ENCODE measurements around the gene ADAMTS6. TPM values are rescaled to one million over a fixed set of nuclear protein-coding genes. Genes with fewer than 3 reads are reported as not detected.

The ADAMTS6 gene
- total RNA-seq, 1 donor from 2014 or later: 17.0 TPM

DNA sequence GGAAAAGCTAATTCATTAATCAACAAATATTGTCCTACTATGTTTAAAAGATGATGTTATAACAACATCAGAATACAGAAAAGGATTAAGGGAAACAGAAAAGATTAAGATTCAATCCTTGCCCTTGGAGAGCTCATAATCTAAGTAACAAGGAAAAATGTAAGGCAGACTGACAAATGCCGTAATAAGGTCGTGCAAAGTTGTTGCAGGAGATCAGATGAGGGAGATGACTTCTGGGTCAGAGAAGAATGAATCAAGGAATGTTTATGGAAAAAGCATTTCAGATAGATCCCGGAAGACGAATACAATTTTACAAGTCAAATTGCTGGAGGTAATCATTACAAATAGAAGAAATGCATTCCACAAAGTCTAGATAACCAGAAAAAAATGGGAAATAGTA is 6.4 kb downstream of the ADAMTS6 start:
- no peak for DNase-seq (ENCODE audit: low read depth)

DNA sequence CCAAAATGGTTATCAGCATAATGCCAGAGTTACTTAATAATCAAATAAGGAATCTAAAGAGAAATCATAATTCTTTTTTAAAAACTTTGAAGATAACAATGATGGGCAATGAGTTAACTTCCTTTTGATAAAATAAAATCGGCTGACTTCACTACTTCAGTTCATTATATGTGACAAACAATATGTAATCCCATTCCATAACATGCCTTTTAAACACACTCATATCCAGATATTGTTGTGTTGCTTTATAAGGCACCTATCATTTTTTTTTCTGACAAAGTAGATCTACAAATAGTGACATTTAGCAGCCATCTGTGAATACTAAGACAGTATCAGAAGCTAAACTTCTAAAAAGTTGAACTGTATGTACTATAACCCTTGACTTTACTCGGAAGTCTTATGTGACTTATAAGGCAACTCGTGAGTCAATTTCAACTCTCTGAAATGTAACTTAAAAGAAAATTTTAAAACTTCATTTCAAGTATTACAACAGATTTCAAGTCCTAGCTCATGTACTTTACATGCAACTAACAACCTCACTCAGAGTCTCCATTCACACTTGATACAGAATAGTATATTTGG is 7.5 kb downstream of the ADAMTS6 start:
- no peak for DNase-seq (ENCODE audit: low read depth)

DNA sequence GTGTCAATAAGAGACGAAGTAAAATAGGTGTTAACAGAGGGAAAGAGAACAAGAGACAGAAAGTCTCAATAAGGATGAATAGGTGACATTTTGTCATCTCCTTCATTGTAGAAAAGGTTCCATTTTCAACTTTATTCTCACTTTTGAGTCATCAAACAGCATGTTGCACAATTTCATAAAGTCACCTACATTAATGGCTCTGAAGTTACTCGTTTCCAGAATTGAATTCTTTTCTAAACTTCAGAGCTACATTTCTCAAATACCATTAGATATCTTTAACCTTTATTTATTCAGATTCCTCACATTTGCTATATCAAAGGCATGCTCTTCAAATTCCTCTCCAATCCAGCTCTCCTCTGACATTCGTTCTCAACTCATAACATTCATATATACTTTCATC is 13.1 kb downstream of the ADAMTS6 start:
- DNase-seq (ENCODE audit: low read depth): no peak

DNA sequence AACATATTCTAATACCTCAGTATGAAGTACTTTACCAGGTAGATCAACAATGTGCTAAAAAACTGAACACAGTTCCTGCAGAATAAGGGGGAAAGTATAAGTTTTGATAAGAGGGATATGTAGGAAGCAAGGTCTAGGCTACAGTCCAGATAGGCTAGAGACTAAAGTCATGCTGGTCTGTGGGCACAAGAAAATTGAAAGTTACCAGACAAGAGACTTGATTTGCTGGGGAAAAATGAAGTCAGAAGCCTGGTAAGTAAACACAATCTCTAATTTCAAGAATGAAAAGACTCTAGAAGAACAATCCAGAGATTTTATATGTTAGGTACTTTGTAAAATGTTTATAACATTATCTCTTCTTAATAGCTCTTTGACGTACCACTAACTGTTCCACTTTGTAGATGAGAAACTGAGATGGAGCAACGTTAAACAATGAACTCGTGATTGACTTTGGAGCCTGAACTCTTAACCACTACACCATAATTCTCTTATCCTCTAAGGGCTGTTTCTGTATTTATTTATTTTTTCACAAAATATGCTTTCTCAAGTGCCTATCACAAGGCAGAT is 19.5 kb downstream of the ADAMTS6 start:
- no peak for DNase-seq (ENCODE audit: low read depth)

DNA sequence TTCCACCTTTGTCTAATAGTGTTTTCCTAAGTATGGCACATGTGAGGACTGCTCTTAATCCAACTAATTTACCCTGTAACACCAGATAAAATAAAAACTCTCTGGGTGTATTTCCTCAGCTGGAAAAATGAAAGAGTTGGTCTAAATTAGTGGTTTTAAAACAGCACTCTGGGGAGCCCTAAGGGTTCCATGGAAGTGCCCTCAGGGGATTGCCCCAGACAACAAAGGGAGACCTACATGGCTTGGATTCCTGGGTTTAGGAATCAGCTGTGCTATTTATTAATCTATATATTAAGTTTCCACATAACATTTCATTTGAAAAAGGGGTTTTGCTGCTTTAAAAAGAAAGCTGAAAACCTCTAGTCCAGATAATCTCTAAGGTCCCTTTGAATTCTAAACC is 20.2 kb downstream of the ADAMTS6 start:
- no peak for DNase-seq (ENCODE audit: low read depth)

DNA sequence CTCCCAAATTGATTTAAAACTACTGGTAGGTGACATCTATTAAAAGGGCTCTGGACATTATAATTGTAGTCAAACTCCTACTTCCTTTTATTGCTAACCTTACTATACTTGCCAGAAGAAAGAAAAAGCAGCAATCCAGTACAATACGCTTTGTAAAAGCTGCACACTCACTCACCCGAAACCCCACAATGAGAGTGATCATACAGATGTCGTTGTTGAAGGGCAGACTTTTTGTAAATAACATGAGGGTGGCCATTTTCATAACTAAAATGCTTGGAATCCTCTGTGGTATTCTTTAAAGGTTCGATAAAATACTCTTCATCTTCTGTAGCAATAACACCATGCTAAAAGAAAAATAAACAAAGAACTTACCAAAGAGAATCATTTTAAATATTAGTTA is 21.7 kb downstream of the ADAMTS6 start:
- no peak for DNase-seq (ENCODE audit: low read depth)

DNA sequence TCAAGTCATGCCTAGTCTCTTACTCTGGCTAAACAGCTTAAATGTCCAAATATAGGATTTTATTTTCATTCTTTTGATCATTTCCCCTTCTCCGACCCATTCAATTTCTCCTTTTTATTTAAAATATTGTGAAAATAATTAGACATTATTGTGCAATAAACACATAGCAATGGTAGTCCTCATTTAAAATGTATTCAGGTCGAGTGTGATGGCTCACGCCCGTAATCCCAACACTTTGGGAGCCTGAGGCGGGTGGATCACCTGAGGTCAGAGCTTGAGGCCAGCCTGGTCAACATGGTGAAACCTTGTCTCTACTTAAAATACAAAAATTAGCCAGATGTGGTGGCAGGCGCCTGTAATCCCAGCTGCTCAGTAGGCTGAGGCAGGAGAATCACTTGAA is 26.7 kb downstream of the ADAMTS6 start:
- DNase-seq (ENCODE audit: low read depth): no peak

DNA sequence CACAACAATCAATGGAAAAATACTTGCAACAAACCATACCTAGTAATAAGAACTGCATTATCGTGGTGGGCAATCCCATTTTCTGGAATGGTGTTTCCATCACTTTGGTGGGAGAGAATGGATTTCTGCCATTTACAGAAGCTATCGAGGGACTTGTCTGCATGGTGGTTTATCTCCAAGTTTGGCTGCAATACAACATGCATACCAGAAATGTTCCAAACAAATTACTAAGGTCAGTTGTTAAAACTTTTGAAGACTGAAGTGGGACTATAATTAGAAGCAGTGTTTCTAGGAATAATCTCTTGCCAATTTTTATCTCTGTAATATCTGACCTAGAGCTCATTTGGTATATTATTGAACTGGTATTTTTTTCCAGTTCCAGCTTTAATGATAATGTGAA is 30.3 kb downstream of the ADAMTS6 start:
- DNase-seq (ENCODE audit: low read depth): peak; percentile 55

DNA sequence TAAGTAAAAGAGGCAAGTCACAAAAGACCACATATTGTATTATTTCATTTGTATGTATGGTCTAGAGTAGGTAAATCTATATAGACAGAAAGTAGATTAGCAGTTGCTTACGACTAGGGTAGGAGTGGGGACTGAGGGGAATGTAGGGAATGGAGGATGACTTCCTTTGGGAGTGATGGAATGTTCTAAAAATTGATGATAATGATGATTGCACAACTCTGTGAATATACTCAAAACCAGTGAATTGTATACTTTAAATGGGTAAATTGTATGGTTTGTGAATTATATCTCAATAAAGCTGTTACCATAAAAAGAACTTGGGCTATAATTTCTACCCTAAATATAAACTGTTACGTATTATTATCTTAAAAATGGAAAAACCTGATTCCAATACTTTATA is 35.0 kb downstream of the ADAMTS6 start:
- DNase-seq (ENCODE audit: low read depth): no peak

DNA sequence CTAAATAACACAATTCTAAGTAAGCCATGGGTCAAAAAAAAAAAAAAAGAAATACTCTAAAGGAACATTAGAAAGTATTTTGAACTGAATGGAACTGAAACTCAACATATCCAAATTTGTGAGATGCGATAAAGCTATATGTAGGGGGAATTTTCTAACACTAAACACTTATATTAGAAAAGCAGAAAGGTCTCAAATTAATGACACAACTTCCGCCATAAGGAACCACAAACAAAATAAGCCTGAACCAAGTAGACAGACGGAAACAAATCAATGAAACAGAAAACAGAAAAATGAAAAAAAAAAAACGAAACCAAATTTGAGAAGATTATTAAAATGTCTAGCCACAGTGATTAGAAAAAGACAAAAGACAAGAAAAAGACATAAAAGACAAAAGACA is 39.9 kb downstream of the ADAMTS6 start:
- no peak for DNase-seq (ENCODE audit: low read depth)

DNA sequence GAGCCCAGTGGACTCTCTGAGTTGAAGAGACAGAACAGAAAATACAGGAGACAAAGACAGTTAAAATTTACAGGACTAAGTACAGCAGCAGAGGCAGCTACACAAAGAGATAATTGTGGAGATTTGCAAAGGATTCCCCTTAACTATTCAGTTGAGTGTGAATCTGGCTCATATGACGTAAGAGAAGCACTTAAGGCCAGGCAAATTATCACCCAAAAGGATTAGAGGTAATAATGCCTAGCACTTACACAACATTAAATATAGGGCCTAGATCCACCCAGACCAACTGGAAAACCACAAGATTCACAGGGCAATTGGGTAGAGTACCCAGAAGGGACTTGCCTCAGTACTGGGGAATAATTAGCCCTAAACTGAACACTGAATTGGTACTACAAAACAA is 41.3 kb downstream of the ADAMTS6 start:
- DNase-seq (ENCODE audit: low read depth): peak; percentile 13

DNA sequence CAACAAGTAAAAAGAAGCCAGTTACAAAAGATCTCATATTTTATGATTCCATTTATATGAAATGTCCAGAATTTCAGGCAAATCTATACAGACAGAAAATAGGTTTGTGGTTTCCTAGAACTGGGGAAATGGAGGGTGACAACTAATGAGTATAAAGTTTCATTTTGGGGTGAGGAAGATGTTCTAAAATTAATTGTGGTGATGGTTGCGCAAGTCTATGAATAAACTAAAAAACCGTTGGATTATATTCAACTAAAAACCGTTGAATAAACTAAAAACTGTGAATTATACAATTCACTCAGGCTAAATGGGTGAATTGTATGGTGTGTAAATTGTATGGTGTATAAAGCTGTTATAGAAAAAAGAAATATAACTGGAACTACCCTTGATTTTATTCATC is 47.6 kb downstream of the ADAMTS6 start:
- DNase-seq (ENCODE audit: low read depth): no peak

DNA sequence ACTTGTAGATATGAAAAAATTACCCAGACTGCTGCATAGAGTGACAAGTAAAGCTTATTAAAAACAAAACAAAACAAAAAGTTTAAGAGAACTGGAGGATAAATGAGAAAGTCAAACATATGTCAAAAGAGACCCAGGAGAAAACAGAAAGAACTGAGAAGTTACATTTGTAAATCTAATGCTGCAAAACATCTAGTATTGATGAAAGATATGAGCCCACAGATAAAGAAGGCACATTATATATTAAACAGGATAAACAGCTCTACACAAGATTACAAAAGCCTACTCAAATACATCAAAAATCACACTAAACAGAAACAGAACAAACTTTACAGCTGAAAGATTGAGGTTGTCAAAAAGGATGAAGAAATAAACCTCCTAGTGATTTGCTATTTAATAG is 55.1 kb downstream of the ADAMTS6 start:
- DNase-seq (ENCODE audit: low read depth): no peak

DNA sequence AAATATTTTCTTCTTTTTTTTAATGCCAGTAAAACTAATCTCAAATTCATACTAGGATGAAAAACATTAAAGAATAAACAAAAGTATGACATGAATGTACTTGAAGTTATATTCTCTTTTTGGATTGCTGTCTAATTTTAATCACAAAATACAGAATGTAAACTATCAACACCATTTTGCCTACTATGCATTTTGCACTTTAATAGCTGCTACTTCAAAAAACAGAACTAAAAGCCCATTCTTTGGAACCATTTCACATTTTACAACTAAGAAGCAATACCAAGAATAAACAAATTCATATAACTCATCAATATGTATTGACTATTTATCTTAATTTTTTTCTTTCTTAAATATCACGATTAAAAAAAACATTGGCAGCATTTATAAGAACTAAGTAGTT is 58.1 kb downstream of the ADAMTS6 start:
- DNase-seq (ENCODE audit: low read depth): no peak

DNA sequence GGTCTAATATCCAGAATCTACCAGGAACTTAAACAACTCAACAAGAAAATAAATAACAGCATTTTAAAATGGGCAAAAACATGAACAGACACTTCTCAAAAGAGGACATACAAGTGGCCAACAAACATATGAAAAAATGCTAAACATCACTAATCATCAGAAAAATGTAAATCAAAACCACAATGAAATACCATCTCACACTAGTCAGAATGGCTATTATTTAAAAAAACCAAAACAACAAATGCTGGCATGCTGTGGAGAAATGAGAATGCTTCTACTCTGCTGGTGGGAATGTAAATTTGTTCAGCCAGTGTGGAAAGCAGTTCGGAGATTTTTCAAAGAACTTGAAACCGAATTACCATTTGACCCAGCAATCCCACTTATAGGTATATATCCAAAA is 63.1 kb downstream of the ADAMTS6 start:
- no peak for DNase-seq (ENCODE audit: low read depth)

DNA sequence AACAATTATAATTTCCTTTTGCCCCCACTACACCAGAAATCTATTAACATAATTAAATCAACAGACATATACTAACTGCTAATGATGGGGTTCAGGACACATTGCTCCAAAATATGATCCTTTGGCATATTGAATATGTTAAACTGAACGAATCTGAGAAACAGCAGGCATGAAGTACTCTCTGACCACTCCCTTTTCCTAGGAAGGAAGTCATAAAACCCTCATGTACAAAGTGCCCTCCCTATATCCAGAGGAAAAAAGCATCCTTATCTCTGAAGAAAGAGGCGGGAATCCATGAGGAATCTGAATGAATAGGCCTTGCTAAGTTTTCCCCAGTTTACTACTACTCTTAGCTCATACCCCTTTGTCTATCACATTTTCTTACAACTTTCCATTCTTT is 67.9 kb downstream of the ADAMTS6 start:
- DNase-seq (ENCODE audit: low read depth): no peak

DNA sequence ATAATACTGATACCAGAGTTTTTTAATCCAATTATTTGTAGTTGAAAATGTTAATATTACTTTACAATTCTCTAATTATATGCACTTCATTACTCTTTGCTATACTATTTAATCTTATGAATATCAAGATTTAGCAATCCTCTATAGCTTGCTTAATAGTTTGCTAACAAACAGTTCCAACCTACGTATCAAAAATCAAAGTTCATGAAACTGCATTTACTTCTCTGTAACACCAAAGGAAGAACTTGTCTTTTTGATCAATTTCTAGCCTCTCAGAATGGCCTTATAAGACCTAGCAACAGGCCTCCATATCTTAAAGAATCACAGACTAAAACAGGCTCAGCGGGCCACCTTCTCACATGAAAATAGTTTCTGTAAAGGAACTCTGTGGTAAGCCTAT is 68.9 kb downstream of the ADAMTS6 start:
- no peak for DNase-seq (ENCODE audit: low read depth)

DNA sequence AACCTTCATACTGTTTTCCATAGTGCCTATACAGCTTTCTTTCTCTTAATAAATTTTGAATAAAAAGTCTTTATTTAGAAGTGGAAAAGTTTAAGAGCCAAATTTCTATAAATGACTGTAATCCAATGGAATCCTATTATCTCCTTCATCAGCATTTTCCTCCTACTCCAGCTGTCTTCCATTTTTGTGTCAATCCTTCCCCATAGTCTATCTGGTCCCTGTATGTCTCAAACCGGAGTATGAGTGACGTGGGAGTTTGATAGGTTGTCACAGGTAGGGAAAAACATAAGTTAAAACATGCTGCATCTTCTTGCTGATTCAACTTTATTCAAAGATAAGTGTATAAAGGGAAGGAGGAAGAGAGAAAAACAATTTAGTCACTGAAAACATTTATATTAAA is 70.4 kb downstream of the ADAMTS6 start:
- DNase-seq (ENCODE audit: low read depth): no peak

DNA sequence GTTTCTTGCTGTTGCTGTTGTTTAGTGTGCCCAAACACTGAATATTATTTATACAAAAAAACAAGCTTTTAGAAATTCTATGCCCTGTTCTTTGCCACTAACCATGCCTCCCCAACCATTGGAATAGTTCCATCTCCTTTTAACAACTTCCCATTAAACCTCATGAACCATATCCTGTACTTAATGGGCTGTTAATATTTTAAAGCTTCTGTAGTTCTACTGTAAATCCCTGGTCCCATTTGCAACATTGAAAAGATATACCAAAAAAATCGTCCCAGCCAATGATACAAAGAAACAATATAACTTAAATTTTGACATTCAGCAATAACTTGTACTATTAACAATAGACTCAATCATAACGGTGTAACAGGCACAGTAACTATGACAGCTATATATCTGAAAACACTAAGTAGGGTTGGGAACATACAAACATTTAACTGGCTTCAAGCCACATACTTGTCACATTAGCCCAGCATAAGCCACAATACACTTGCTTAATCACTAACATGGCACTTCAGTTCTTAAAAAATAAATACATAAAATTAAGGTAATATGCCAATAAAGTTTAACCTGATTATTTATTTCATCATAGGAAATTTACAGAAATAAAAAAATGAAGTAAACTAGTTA is 86.1 kb downstream of the ADAMTS6 start:
- no peak for DNase-seq (ENCODE audit: low read depth)

DNA sequence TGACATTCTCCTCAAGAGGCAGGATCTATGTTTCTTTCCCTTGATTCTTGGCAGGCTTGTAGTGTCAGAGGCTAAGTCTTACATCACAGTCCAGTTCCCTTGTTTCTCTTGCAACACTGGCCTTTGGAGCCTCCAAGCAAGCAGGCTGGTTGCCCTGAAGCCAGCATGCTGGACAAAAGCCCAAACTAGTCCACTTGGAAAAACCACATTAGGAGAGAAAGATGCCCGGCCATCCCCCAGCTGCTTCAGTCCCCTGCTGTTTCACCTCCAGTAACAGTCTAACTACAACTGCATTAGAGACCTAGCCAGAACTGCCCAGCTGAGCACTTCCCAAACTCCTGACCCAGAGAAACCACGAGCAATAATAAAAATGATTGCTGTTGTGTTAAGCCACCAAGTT is 87.6 kb downstream of the ADAMTS6 start:
- peak; percentile 95 for DNase-seq (ENCODE audit: low read depth)

DNA sequence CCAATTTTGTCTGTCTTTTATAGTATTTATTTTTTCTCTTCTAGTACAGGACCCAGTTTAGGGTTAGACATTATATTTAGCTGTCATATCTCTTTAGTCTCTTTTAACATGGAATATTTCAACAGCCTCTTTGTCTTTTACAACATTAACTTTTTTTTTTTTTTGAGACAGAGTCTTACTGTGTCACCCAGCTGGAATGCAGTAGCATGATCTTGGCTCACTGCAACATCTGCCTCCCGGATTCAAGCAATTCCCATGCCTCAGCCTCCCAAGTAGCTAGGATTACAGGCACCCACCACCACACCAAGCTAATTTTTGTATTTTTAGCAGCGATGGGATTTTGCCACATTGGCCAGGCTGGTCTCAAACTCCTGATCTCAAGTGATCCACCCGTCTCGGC is 90.1 kb downstream of the ADAMTS6 start:
- DNase-seq (ENCODE audit: low read depth): no peak

DNA sequence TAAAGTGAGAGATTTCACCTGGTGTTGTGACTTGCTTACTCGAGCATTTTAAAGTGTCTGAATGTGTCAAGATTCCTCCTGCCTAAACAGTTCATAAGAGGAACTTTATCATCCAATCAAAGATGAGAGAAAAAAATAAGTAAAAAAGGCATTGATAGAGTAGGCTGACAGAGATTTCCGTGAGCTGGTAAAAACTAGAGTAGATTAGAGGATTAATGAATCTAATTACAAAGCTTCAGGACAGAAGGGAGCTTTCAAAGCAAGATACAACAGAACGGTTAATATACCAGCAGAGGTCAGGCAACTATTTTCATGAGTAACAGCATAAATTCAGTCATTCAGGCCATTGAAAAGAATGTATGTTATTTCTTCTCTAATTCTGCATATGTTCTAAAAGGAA is 91.5 kb downstream of the ADAMTS6 start:
- no peak for DNase-seq (ENCODE audit: low read depth)

DNA sequence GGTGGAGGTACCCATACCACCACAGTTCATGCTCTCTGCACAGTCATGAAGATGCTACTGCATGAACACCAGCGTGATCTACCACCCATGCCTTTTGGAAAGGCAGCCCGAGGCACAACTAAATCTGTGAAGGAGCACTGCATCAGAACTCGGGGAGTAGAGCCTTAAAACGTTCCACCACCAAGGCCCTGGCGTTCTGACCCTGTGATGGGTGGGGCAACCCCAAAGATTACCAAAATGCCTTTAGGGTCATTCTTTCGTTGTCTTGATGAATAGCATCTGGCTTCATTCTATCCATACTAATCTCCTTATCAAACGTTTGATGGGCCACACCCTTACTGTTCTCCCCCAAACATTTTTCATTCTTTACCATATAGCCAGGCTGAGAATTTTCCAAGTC is 97.9 kb downstream of the ADAMTS6 start:
- DNase-seq (ENCODE audit: low read depth): no peak

All from myocyte (in vitro differentiated cells).